Muscle layer of duodenum (tissue), 2 donors: Measurements from ENCODE around the gene HIPK2.

Source experiments
- H3K27ac ChIP-seq: one replicate; pipeline ENCODE4 v1.7.0; 2013; ENCODE audit warnings: mild to moderate bottlenecking, low read length
- H3K27me3 ChIP-seq: one replicate; pipeline ENCODE4 v1.7.0; 2013; ENCODE audit warnings: low read depth, mild to moderate bottlenecking, control low read depth, low read length
- H3K36me3 ChIP-seq, 2 donors: one replicate each; pipeline ENCODE4 v1.7.0; 2013; ENCODE audit warnings: low read length in 2 of 2, control low read depth in 1 of 2, mild to moderate bottlenecking in 1 of 2; ENCODE audit not compliant: insufficient read depth in 2 of 2, control insufficient read depth in 1 of 2
- H3K4me1 ChIP-seq, 2 donors: one replicate each; pipeline ENCODE4 v1.7.0; 2013; ENCODE audit warnings: low read length in 2 of 2, mild to moderate bottlenecking in 2 of 2, control low read depth in 1 of 2, moderate library complexity in 1 of 2; ENCODE audit not compliant: insufficient read depth in 2 of 2, control insufficient read depth in 1 of 2
- H3K4me3 ChIP-seq, 2 donors: one replicate each; pipeline ENCODE4 v1.7.0; 2013; ENCODE audit warnings: low read length in 2 of 2, low read depth in 1 of 2, mild to moderate bottlenecking in 1 of 2
- H3K9me3 ChIP-seq, 2 donors: one replicate each; pipeline ENCODE4 v1.7.0; 2013; ENCODE audit warnings: low read length in 2 of 2, control low read depth in 1 of 2, mild to moderate bottlenecking in 1 of 2; ENCODE audit not compliant: control insufficient read depth in 1 of 2
- donor health status: healthy.

Gene HIPK2

DNA sequence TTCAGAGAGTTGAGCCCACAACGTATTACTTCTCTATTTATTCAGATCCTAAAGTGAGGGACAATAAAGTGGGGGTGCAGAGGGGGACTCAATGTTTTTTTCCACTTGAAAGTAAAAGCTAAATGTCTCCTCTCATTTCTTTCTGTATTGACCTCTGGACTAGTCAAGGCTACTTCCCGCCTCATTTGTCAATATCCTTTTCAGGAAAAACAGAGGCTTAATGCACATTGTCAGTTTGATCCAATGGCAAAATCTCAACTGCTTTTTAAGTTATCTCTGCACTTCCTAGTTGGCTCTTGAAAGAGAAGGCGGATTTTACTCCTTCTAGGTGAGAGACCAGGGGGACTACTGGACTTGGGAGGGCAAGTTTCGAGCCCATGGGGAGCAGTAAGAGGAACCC lies 56.4 kb downstream of the HIPK2 start:
- Histone ChIP-seq H3K27me3 (no peaks in the 10 kb centered on the region), H3K27ac (peak overlapping the region; percentile 6), H3K9me3 (no peaks in the 10 kb centered on the region), H3K36me3 (peaks cover 4 to 7% of the 10 kb centered on the region in 2 donors), H3K4me3 (no peak overlapping the region), H3K4me1 (peaks cover 12 to 16% of the 10 kb centered on the region in 2 donors)

- Histone ChIP-seq H3K4me1 (peaks cover 12 to 16% of the 10 kb centered on the region in 2 donors), H3K4me3 (no peak overlapping the region), H3K27me3 (no peaks in the 10 kb centered on the region), H3K9me3 (no peaks in the 10 kb centered on the region), H3K27ac (peak overlapping the region; percentile 6), H3K36me3 (peaks cover 10 to 13% of the 10 kb centered on the region in 2 donors)
Measured at GRCh38 chr7:139720705-139721231, 57.0 kb downstream of the HIPK2 start.

DNA sequence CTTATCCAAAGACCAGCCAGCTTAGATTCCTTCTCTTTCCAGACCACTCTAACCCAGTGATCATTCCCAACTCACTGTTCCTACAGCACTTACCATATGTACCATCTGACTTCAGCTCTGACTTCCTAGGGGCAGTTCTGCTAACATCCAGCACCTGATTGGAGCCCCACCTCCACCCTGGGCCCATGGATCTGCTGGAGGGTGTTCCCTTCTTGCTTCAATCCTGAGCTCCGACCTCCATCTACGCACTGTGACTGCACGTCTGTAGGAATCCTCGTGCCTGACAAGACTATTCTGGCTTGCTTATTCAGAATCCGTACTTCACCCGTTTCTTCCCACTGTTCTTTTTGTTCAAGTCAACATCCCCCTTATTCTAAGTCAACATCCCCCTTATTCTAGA lies 57.6 kb downstream of the HIPK2 start:
- H3K4me3 ChIP-seq, result no peak overlapping the region
- peaks cover 16 to 19% of the 10 kb centered on the region in 2 donors for H3K36me3 ChIP-seq
- H3K27ac ChIP-seq, result no peak overlapping the region
- H3K9me3 ChIP-seq, result no peaks in the 10 kb centered on the region
- no peaks in the 10 kb centered on the region for H3K27me3 ChIP-seq
- H3K4me1 ChIP-seq, result peaks cover 12 to 16% of the 10 kb centered on the region in 2 donors

DNA sequence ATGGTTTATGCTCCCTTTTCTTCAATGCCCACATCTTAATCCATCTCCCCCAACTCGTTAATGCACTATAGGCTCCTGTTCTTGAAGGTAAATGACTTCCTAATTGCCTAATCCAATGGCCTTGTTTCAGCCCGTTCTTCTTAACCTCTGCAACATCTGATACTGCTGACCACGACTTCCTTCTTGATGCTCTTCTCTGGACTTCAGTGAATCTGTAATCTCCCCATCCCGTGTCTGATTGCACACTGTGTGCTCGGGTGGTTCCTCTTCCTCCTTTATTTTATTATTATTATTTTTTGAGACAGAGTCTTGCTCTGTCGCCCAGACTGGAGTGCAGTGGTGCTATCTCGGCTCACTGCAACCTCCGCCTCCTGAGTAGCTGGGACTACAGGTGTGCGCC lies 58.9 kb downstream of the HIPK2 start:
- Histone ChIP-seq H3K4me3 (no peak overlapping the region), H3K27me3 (no peaks in the 10 kb centered on the region), H3K4me1 (peaks cover 12 to 16% of the 10 kb centered on the region in 2 donors), H3K36me3 (peaks cover 18 to 32% of the 10 kb centered on the region in 2 donors), H3K9me3 (no peaks in the 10 kb centered on the region), H3K27ac (no peak overlapping the region)

- H3K9me3 ChIP-seq, result no peaks in the 10 kb centered on the region
- peaks cover 18 to 32% of the 10 kb centered on the region in 2 donors for H3K36me3 ChIP-seq
- H3K4me1 ChIP-seq, result peaks cover 12 to 16% of the 10 kb centered on the region in 2 donors
- H3K27me3 ChIP-seq, result no peaks in the 10 kb centered on the region
- no peak overlapping the region for H3K4me3 ChIP-seq
- no peak overlapping the region for H3K27ac ChIP-seq
Measured at GRCh38 chr7:139718141-139718540, 59.7 kb downstream of the HIPK2 start.

- Histone ChIP-seq H3K36me3 (peaks cover 18 to 32% of the 10 kb centered on the region in 2 donors), H3K9me3 (no peaks in the 10 kb centered on the region), H3K4me3 (no peak overlapping the region), H3K27ac (no peak overlapping the region), H3K27me3 (no peaks in the 10 kb centered on the region), H3K4me1 (peaks cover 6% of the 10 kb centered on the region in 2 donors)
Measured at GRCh38 chr7:139716156-139716942, 61.4 kb downstream of the HIPK2 start.

GRCh38 chr7:139715194-139715815 lies 62.5 kb downstream of the HIPK2 start:
- H3K4me1 ChIP-seq, result no peaks in the 10 kb centered on the region
- H3K36me3 ChIP-seq, result peaks cover 18 to 32% of the 10 kb centered on the region in 2 donors
- no peaks in the 10 kb centered on the region for H3K27me3 ChIP-seq
- H3K27ac ChIP-seq, result no peak overlapping the region
- no peaks in the 10 kb centered on the region for H3K9me3 ChIP-seq
- no peak overlapping the region for H3K4me3 ChIP-seq

DNA sequence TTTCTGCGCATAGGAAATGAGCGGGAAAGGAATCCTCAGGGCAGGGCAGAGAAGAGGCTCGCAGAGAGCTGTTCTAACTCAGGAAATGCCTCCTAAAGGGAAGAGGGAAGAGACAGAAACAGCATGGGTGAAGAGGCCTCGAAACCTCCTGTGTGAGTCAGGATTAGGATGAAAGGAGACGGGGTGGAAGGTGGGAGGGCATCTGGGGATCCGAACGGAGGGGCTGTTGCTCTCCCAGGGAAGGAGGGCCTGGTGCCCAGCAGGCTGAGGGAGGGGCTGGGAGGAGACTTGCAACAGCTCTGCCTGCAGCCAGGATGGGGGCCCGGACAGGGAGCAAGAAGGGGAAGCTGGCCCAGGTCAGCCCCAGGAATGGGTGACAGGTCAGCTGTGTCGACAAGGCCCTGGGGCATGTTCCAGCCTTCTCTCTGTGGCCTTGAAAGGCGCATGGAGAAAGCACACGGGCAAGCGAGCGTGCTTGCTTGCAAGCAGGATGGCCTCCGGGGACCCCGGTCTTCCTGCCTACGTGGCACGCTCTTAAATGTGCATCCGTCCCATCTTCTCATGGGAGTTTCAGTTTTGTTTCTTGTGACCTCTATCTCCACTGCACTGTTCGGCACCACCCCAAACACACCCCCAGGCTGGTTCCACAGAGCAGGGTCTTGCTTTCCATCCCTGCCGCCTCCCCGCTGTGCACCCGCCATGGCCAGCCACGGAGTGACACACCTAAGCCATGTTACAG lies 63.5 kb downstream of the HIPK2 start:
- Histone ChIP-seq H3K27me3 (no peaks in the 10 kb centered on the region), H3K4me1 (no peaks in the 10 kb centered on the region), H3K36me3 (peaks cover 18 to 32% of the 10 kb centered on the region in 2 donors), H3K27ac (no peak overlapping the region), H3K9me3 (no peaks in the 10 kb centered on the region), H3K4me3 (no peak overlapping the region)

DNA sequence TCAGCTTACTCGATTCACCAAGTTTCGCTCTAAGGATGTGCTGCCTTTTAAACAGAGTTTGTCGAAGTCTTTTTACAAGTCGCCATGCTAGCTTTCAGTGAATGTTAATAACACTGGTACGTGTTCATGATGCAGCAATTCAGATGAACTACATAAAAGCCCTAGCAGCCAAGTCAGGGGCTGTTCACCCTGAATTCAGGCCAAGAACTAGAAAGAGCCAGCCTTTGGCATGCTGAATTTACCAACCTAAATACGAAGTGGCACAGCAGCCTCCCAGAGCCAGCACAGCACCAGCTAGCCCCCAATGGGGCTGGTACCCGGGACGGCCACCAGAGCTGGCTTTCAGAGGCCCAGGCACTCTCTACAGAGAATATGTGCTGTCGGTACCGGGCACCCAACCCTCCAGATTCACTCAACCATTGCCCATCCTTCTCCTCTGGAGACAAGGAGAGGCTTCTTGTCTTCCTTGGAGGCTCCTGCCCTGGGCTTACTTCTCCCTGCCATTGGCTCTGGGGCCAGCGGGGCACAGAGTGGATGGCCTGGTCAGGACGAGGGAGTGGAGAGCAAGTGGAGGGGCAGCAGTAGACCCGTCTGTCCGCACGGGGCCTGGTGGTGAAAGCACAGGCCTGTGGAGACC lies 64.2 kb downstream of the HIPK2 start:
- peaks cover 18 to 32% of the 10 kb centered on the region in 2 donors for H3K36me3 ChIP-seq
- H3K27ac ChIP-seq, result no peak overlapping the region
- no peaks in the 10 kb centered on the region for H3K27me3 ChIP-seq
- no peak overlapping the region for H3K4me3 ChIP-seq
- H3K4me1 ChIP-seq, result no peaks in the 10 kb centered on the region
- H3K9me3 ChIP-seq, result no peaks in the 10 kb centered on the region

DNA sequence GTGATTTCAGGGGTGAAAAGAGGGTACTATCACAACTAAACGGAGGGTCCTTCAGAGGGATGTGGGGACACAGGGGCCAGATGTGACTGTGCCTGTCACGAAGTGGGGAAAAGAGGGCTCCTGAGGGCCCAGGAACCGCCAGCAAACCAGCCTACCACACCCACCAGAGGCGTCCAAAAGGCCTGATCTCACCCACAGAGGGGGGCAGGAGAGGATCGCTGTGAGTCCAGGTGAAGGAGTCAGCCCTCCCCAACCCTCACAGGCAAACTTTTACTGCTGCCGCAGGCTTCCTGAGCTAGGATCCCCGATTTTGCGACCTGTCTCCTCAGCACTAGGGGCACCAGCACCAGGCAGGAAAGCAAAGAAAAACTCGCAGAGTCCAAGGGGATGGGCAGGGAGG lies 64.7 kb downstream of the HIPK2 start:
- Histone ChIP-seq H3K27me3 (no peaks in the 10 kb centered on the region), H3K27ac (no peak overlapping the region), H3K4me1 (no peaks in the 10 kb centered on the region), H3K4me3 (no peak overlapping the region), H3K36me3 (peaks cover 18 to 32% of the 10 kb centered on the region in 2 donors), H3K9me3 (no peaks in the 10 kb centered on the region)
